ENCODE results near the gene HID1. TPM values are rescaled to one million over a fixed set of nuclear protein-coding genes. Genes with fewer than 3 reads are reported as not detected.
"Not testable (repeated sequence)": the region's sequence is repeated elsewhere in the genome, so short reads cannot be mapped to it uniquely, and the experiment has no call there.

The HID1 gene
- total and polyA plus RNA-seq, 2 experiments from 2014 or later = not detected

GRCh38 chr17:75010683-75011400 lies 38.3 kb upstream of the HID1 start:
- in situ Hi-C loops (cut with MboI) = no loop called here
- Histone ChIP-seq H3K4me3 (no peak overlapping the region), H4K20me1 (ENCODE audit: insufficient read depth) (no peaks in the 10 kb centered on the region), H3K4me2 (ENCODE audit: unreplicated experiment) (peak overlapping the region; percentile 98), H3F3A (ENCODE audit: insufficient read depth) (peaks cover 24% of the 10 kb centered on the region), H3K27ac (peak overlapping the region; percentile 88), H3K79me2 (ENCODE audit: insufficient read depth) (peaks cover 29% of the 10 kb centered on the region), H3K9me3 (ENCODE audit: low read depth) (no peaks in the 10 kb centered on the region), H3K9me2 (ENCODE audit: insufficient read depth) (no peaks in the 10 kb centered on the region), H3K9ac (peak overlapping the region; percentile 84; the same call in 1 of the 2 replicates), H2AFZ (peak overlapping the region; percentile 95; the same call in 1 of the 2 replicates), H3K36me3 (ENCODE audit: low read depth) (no peaks in the 10 kb centered on the region), H3K4me1 (ENCODE audit: insufficient read depth) (peaks cover 10% of the 10 kb centered on the region; the same call in 1 of the 2 replicates), H3K27me3 (replicated peaks; ENCODE audit: insufficient read depth) (no peaks in the 10 kb centered on the region)
- TF ChIP-seq EZH2phosphoT487 (IDR thresholded peaks at IDR 0.05; ENCODE audit: insufficient read depth, low read depth) = no peak
- no peak for TF ChIP-seq EZH2 (IDR thresholded peaks at IDR 0.05; ENCODE audit: insufficient read depth, poor library complexity, severe bottlenecking)
- peak; percentile 69 for DNase-seq
- WGBS, 2 experiments (ENCODE audit: low coverage in 1 of 2, low lambda C conversion rate in 2 of 2, missing lambda C conversion rate in 2 of 2) = 49 to 53% methylated on average over 8 of the region's 8 CpGs

GRCh38 chr17:75009139-75009724 lies 36.7 kb upstream of the HID1 start:
- no peak for TF ChIP-seq EZH2 (IDR thresholded peaks at IDR 0.05; ENCODE audit: insufficient read depth, poor library complexity, severe bottlenecking)
- no peak for TF ChIP-seq EZH2phosphoT487 (IDR thresholded peaks at IDR 0.05; ENCODE audit: insufficient read depth, low read depth)
- peaks cover 10% of the 10 kb centered on the region; the same call in 1 of the 2 replicates for H3K4me1 ChIP-seq (ENCODE audit: insufficient read depth)
- no peak overlapping the region for H3K4me3 ChIP-seq
- H3K9me3 ChIP-seq (ENCODE audit: low read depth) = no peaks in the 10 kb centered on the region
- H4K20me1 ChIP-seq (ENCODE audit: insufficient read depth) = no peaks in the 10 kb centered on the region
- H3K27ac ChIP-seq = no peak overlapping the region
- H3F3A ChIP-seq (ENCODE audit: insufficient read depth) = peaks cover 24% of the 10 kb centered on the region
- 70 to 81% methylated on average over 2 of the region's 2 CpGs for WGBS, 2 experiments (ENCODE audit: low coverage in 1 of 2, low lambda C conversion rate in 2 of 2, missing lambda C conversion rate in 2 of 2)
- no peaks in the 10 kb centered on the region for H3K9me2 ChIP-seq (ENCODE audit: insufficient read depth)
- peaks cover 12% of the 10 kb centered on the region for H3K79me2 ChIP-seq (ENCODE audit: insufficient read depth)
- no peak for DNase-seq
- H3K9ac ChIP-seq = no peak overlapping the region
- no peaks in the 10 kb centered on the region for H3K27me3 ChIP-seq (replicated peaks; ENCODE audit: insufficient read depth)
- H2AFZ ChIP-seq = no peak overlapping the region
- no peak overlapping the region for H3K4me2 ChIP-seq (ENCODE audit: unreplicated experiment)
- H3K36me3 ChIP-seq (ENCODE audit: low read depth) = no peaks in the 10 kb centered on the region
- in situ Hi-C loops (cut with MboI) = no loop called here

- TF ChIP-seq EZH2phosphoT487 (IDR thresholded peaks at IDR 0.05; ENCODE audit: insufficient read depth, low read depth) (no peak), EZH2 (IDR thresholded peaks at IDR 0.05; ENCODE audit: insufficient read depth, poor library complexity, severe bottlenecking) (no peak)
- Histone ChIP-seq H3K27me3 (replicated peaks; ENCODE audit: insufficient read depth) (no peaks in the 10 kb centered on the region), H3K4me1 (ENCODE audit: insufficient read depth) (peaks cover 10% of the 10 kb centered on the region; the same call in 1 of the 2 replicates), H3K9ac (no peak overlapping the region), H3F3A (ENCODE audit: insufficient read depth) (peaks cover 22% of the 10 kb centered on the region), H3K27ac (no peak overlapping the region), H3K4me3 (no peak overlapping the region), H4K20me1 (ENCODE audit: insufficient read depth) (no peaks in the 10 kb centered on the region), H3K79me2 (ENCODE audit: insufficient read depth) (peaks cover 4% of the 10 kb centered on the region), H3K9me2 (ENCODE audit: insufficient read depth) (no peaks in the 10 kb centered on the region), H2AFZ (no peak overlapping the region), H3K9me3 (ENCODE audit: low read depth) (no peaks in the 10 kb centered on the region), H3K4me2 (ENCODE audit: unreplicated experiment) (no peak overlapping the region), H3K36me3 (ENCODE audit: low read depth) (no peaks in the 10 kb centered on the region; the same call in 1 of the 2 replicates)
- in situ Hi-C loops (cut with MboI) = no loop called here
- WGBS, 2 experiments (ENCODE audit: low coverage in 1 of 2, low lambda C conversion rate in 2 of 2, missing lambda C conversion rate in 2 of 2) = 97 to 98% methylated on average over 6 of the region's 6 CpGs
- DNase-seq = no peak
Measured at GRCh38 chr17:75008373-75008772, 35.8 kb upstream of the HID1 start.

- H3K9ac ChIP-seq = no peak overlapping the region
- H3K36me3 ChIP-seq (ENCODE audit: low read depth) = no peaks in the 10 kb centered on the region; the same call in 1 of the 2 replicates
- no peak overlapping the region for H3K4me2 ChIP-seq (ENCODE audit: unreplicated experiment)
- 90 to 93% methylated on average over 5 of the region's 5 CpGs for WGBS, 2 experiments (ENCODE audit: low coverage in 1 of 2, low lambda C conversion rate in 2 of 2, missing lambda C conversion rate in 2 of 2)
- no peak overlapping the region for H2AFZ ChIP-seq
- H3K4me3 ChIP-seq = no peak overlapping the region
- H3K9me3 ChIP-seq (ENCODE audit: low read depth) = no peaks in the 10 kb centered on the region
- TF ChIP-seq EZH2phosphoT487 (IDR thresholded peaks at IDR 0.05; ENCODE audit: insufficient read depth, low read depth) (no peak), EZH2 (IDR thresholded peaks at IDR 0.05; ENCODE audit: insufficient read depth, poor library complexity, severe bottlenecking) (no peak)
- H3F3A ChIP-seq (ENCODE audit: insufficient read depth) = peaks cover 12% of the 10 kb centered on the region
- in situ Hi-C loops (cut with MboI) = no loop called here
- H3K79me2 ChIP-seq (ENCODE audit: insufficient read depth) = no peaks in the 10 kb centered on the region
- no peaks in the 10 kb centered on the region for H3K27me3 ChIP-seq (replicated peaks; ENCODE audit: insufficient read depth)
- H3K27ac ChIP-seq = no peak overlapping the region
- DNase-seq = no peak
- H4K20me1 ChIP-seq (ENCODE audit: insufficient read depth) = no peaks in the 10 kb centered on the region
- peaks cover 6% of the 10 kb centered on the region; the same call in 1 of the 2 replicates for H3K4me1 ChIP-seq (ENCODE audit: insufficient read depth)
- H3K9me2 ChIP-seq (ENCODE audit: insufficient read depth) = no peaks in the 10 kb centered on the region
Measured at GRCh38 chr17:75006653-75007052, 34.1 kb upstream of the HID1 start.

- DNase-seq; H3K9me3 ChIP-seq (ENCODE audit: low read depth); H3K79me2 ChIP-seq (ENCODE audit: insufficient read depth); H3K9ac ChIP-seq; H2AFZ ChIP-seq; in situ Hi-C loops (cut with MboI); H3F3A ChIP-seq (ENCODE audit: insufficient read depth); H3K9me2 ChIP-seq (ENCODE audit: insufficient read depth); H3K4me1 ChIP-seq (ENCODE audit: insufficient read depth); H3K4me3 ChIP-seq; H3K27ac ChIP-seq; H3K27me3 ChIP-seq (replicated peaks; ENCODE audit: insufficient read depth); H3K36me3 ChIP-seq (ENCODE audit: low read depth); H3K4me2 ChIP-seq (ENCODE audit: unreplicated experiment); H4K20me1 ChIP-seq (ENCODE audit: insufficient read depth): not testable (repeated sequence)
- 86% methylated on average over 6 of the region's 6 CpGs for WGBS, 2 experiments (ENCODE audit: low coverage in 1 of 2, low lambda C conversion rate in 2 of 2, missing lambda C conversion rate in 2 of 2)
Measured at GRCh38 chr17:75006084-75006483, 33.5 kb upstream of the HID1 start.
